Measurements from ENCODE around the gene UBXN4. TPM values are rescaled to one million over a fixed set of nuclear protein-coding genes. Genes with fewer than 3 reads are reported as not detected.
"Not testable (repeated sequence)": the region's sequence is repeated elsewhere in the genome, so short reads cannot be mapped to it uniquely, and the experiment has no call there.

UBXN4 gene
- total and polyA plus RNA-seq, 2 experiments from 2014 or later, result 69.7 to 179 TPM

DNA sequence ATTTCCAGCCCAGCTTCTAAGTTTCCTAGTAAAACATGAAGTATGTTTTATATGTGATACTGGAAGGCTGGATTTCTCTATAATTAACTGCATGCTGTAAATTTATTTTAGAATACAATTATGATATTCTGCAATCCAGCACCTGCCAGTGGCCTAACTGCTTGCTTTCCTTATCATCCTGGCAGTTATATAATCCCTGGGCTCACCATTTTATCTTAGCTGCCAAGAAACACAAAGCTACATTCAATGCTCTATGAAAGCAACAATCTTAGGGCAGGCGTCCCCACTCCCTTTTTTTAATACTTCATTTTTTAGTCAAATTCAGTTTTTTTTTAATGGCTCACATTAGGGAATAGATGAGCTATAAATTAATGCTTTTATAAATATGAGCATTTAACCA lies 38.4 kb upstream of the UBXN4 start:
- Histone ChIP-seq H3K4me1 (ENCODE audit: insufficient read depth) (peaks cover 11% of the 10 kb centered on the region), H3K9ac (no peak overlapping the region), H3K27me3 (replicated peaks; ENCODE audit: insufficient read depth) (no peaks in the 10 kb centered on the region), H3K79me2 (ENCODE audit: insufficient read depth) (no peaks in the 10 kb centered on the region), H3K9me2 (ENCODE audit: insufficient read depth) (no peaks in the 10 kb centered on the region), H3K4me3 (no peak overlapping the region), H3K9me3 (ENCODE audit: low read depth) (no peaks in the 10 kb centered on the region), H3K36me3 (ENCODE audit: low read depth) (no peaks in the 10 kb centered on the region), H3F3A (ENCODE audit: insufficient read depth) (no peaks in the 10 kb centered on the region), H4K20me1 (ENCODE audit: insufficient read depth) (no peaks in the 10 kb centered on the region), H2AFZ (no peak overlapping the region), H3K27ac (no peak overlapping the region), H3K4me2 (ENCODE audit: unreplicated experiment) (no peak overlapping the region)
- no peak for DNase-seq
- in situ Hi-C loops (cut with MboI), result loop anchor here (10.0 kb wide), 1 partner anchor 688 kb away; no protein-coding TSS in a partner anchor
- TF ChIP-seq EZH2 (IDR thresholded peaks at IDR 0.05; ENCODE audit: insufficient read depth, poor library complexity, severe bottlenecking) (no peak), EZH2phosphoT487 (IDR thresholded peaks at IDR 0.05; ENCODE audit: insufficient read depth, low read depth) (no peak)
- WGBS, 2 experiments (ENCODE audit: low coverage in 1 of 2, low lambda C conversion rate in 2 of 2, missing lambda C conversion rate in 2 of 2), result 81 to 96% methylated on average over 1 of the region's 1 CpG

DNA sequence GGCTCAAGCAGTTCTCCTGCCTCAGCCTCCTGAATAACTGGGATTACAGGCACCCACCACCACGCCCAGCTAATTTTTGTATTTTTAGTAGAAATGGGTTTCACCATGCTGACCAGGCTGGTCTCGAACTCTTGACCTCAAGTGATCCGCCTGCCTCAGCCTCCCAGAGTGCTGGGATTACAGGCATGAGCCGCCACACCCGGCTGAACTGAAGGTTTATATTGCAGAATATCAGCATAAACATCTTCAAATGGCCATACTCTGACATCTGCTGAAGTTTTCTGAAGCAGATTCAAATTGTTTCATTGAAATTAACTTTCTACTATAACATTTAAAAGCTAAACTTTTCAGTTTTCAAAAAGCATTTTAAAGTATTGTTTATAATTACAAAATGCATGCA lies 37.6 kb upstream of the UBXN4 start:
- not testable (repeated sequence) for H3K36me3 ChIP-seq (ENCODE audit: low read depth); H3K27ac ChIP-seq; H3K79me2 ChIP-seq (ENCODE audit: insufficient read depth); H3K9me2 ChIP-seq (ENCODE audit: insufficient read depth); DNase-seq; H3F3A ChIP-seq (ENCODE audit: insufficient read depth); H3K9ac ChIP-seq; H4K20me1 ChIP-seq (ENCODE audit: insufficient read depth); H3K4me3 ChIP-seq; H3K4me2 ChIP-seq (ENCODE audit: unreplicated experiment); H3K9me3 ChIP-seq (ENCODE audit: low read depth); H3K27me3 ChIP-seq (replicated peaks; ENCODE audit: insufficient read depth); H2AFZ ChIP-seq
- H3K4me1 ChIP-seq (ENCODE audit: insufficient read depth), result peaks cover 11% of the 10 kb centered on the region
- in situ Hi-C loops (cut with MboI), result loop anchor here (10.0 kb wide), 1 partner anchor 689 kb away; no protein-coding TSS in a partner anchor
- 96 to 98% methylated on average over 5 of the region's 5 CpGs for WGBS, 2 experiments (ENCODE audit: low coverage in 1 of 2, low lambda C conversion rate in 2 of 2, missing lambda C conversion rate in 2 of 2)

DNA sequence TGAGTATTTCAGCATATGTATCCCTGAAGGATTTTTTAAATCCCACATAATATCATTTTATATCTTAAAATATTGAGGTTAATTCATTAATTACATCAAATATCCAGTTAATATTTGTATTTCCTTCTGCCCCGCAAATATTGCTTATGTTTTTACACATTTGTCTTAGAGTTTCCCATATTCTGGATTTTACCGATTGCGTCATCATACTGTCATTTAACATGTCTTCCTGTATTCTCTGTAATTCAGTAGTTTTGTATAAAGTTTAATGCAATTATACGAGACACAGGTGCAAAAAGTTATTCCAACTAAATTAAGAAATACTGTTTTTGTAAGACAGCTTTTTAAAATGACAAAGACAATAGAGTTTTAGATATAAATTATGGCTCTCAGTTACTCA lies 33.5 kb upstream of the UBXN4 start:
- Histone ChIP-seq H4K20me1 (ENCODE audit: insufficient read depth) (no peaks in the 10 kb centered on the region), H3K9me2 (ENCODE audit: insufficient read depth) (no peaks in the 10 kb centered on the region), H3K4me3 (no peak overlapping the region), H3K27me3 (replicated peaks; ENCODE audit: insufficient read depth) (no peaks in the 10 kb centered on the region), H3K4me2 (ENCODE audit: unreplicated experiment) (no peak overlapping the region), H3K79me2 (ENCODE audit: insufficient read depth) (no peaks in the 10 kb centered on the region), H3K9ac (no peak overlapping the region), H3K36me3 (ENCODE audit: low read depth) (no peaks in the 10 kb centered on the region), H3K4me1 (ENCODE audit: insufficient read depth) (no peaks in the 10 kb centered on the region), H3K27ac (no peak overlapping the region), H3K9me3 (ENCODE audit: low read depth) (no peaks in the 10 kb centered on the region), H3F3A (ENCODE audit: insufficient read depth) (no peaks in the 10 kb centered on the region), H2AFZ (no peak overlapping the region)
- 93 to 95% methylated on average over 4 of the region's 4 CpGs for WGBS, 2 experiments (ENCODE audit: low coverage in 1 of 2, low lambda C conversion rate in 2 of 2, missing lambda C conversion rate in 2 of 2)
- in situ Hi-C loops (cut with MboI), result loop anchor here (10.0 kb wide), 1 partner anchor 693 kb away; no protein-coding TSS in a partner anchor
- TF ChIP-seq EZH2phosphoT487 (IDR thresholded peaks at IDR 0.05; ENCODE audit: insufficient read depth, low read depth), result no peak
- TF ChIP-seq EZH2 (IDR thresholded peaks at IDR 0.05; ENCODE audit: insufficient read depth, poor library complexity, severe bottlenecking), result no peak
- no peak for DNase-seq

DNA sequence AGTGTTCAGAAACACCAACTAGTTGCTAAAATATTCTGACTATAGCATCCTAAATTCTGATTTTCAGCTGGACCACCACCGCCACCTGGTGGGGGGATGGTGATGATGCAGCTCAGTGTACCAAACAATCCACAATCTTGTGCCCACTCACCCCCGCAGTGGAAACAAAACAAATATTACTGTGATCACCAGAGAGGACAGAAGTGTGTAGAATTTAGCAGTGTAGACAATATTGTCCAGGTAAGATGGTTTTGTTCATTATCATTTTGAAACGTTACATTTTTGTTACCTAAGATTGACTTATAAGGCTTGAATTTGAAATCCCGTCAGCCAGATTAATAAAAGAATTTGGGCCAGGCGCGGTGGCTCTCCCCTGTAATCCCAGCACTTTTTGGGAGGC lies 31.7 kb upstream of the UBXN4 start:
- no peak overlapping the region for H3K4me3 ChIP-seq
- in situ Hi-C loops (cut with MboI), result loop anchor here (10.0 kb wide), 1 partner anchor 695 kb away; no protein-coding TSS in a partner anchor
- WGBS, 2 experiments (ENCODE audit: low coverage in 1 of 2, low lambda C conversion rate in 2 of 2, missing lambda C conversion rate in 2 of 2), result 61 to 65% methylated on average over 6 of the region's 6 CpGs

DNA sequence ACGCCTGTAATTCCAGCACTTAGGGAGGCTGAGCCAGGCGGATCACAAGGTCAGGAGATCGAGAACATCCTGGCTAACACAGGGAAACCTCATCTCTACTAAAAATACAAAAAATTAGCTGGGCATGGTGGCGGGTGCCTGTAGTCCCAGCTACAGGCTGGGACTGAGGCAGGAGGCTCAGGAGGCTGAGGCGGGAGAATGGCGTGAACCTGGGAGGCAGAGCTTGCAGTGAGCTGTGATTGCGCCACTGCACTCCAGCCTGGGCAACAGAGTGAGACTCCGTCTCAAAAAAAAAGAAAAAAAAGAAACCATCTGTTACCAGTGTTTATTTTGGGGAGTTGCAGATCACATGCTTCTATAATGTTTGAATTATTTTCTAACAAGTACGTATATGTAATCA lies 26.6 kb upstream of the UBXN4 start:
- H2AFZ ChIP-seq; H4K20me1 ChIP-seq (ENCODE audit: insufficient read depth); H3K27ac ChIP-seq; H3K4me2 ChIP-seq (ENCODE audit: unreplicated experiment); DNase-seq; H3K79me2 ChIP-seq (ENCODE audit: insufficient read depth); in situ Hi-C loops (cut with MboI); H3K27me3 ChIP-seq (replicated peaks; ENCODE audit: insufficient read depth); H3K9me2 ChIP-seq (ENCODE audit: insufficient read depth); H3K4me1 ChIP-seq (ENCODE audit: insufficient read depth); H3F3A ChIP-seq (ENCODE audit: insufficient read depth); H3K4me3 ChIP-seq; H3K9me3 ChIP-seq (ENCODE audit: low read depth); H3K9ac ChIP-seq: not testable (repeated sequence)
- 95 to 99% methylated on average over 9 of the region's 9 CpGs for WGBS, 2 experiments (ENCODE audit: low coverage in 1 of 2, low lambda C conversion rate in 2 of 2, missing lambda C conversion rate in 2 of 2)
- H3K36me3 ChIP-seq (ENCODE audit: low read depth), result peaks cover 14% of the 10 kb centered on the region; the same call in 1 of the 2 replicates

More for the DNA sequence above, 31.7 kb upstream of the UBXN4 start:
- Histone ChIP-seq H3K4me1 (ENCODE audit: insufficient read depth) (no peaks in the 10 kb centered on the region), H3K36me3 (ENCODE audit: low read depth) (no peaks in the 10 kb centered on the region), H3K27ac (no peak overlapping the region), H3K9me3 (ENCODE audit: low read depth) (no peaks in the 10 kb centered on the region), H4K20me1 (ENCODE audit: insufficient read depth) (no peaks in the 10 kb centered on the region), H3K79me2 (ENCODE audit: insufficient read depth) (no peaks in the 10 kb centered on the region), H3K9ac (no peak overlapping the region), H3F3A (ENCODE audit: insufficient read depth) (no peaks in the 10 kb centered on the region), H2AFZ (no peak overlapping the region), H3K27me3 (replicated peaks; ENCODE audit: insufficient read depth) (no peaks in the 10 kb centered on the region), H3K4me2 (ENCODE audit: unreplicated experiment) (no peak overlapping the region), H3K9me2 (ENCODE audit: insufficient read depth) (no peaks in the 10 kb centered on the region)
- DNase-seq, result peak; percentile 53
- no peak for TF ChIP-seq EZH2phosphoT487 (IDR thresholded peaks at IDR 0.05; ENCODE audit: insufficient read depth, low read depth)
- TF ChIP-seq EZH2 (IDR thresholded peaks at IDR 0.05; ENCODE audit: insufficient read depth, poor library complexity, severe bottlenecking), result no peak

Measured in GM23248 (cell line).